Measurements from ENCODE around the gene RNF220. TPM values are rescaled to one million over a fixed set of nuclear protein-coding genes. Genes with fewer than 3 reads are reported as not detected.

RNF220 gene
- total RNA-seq, result 158 TPM

DNA sequence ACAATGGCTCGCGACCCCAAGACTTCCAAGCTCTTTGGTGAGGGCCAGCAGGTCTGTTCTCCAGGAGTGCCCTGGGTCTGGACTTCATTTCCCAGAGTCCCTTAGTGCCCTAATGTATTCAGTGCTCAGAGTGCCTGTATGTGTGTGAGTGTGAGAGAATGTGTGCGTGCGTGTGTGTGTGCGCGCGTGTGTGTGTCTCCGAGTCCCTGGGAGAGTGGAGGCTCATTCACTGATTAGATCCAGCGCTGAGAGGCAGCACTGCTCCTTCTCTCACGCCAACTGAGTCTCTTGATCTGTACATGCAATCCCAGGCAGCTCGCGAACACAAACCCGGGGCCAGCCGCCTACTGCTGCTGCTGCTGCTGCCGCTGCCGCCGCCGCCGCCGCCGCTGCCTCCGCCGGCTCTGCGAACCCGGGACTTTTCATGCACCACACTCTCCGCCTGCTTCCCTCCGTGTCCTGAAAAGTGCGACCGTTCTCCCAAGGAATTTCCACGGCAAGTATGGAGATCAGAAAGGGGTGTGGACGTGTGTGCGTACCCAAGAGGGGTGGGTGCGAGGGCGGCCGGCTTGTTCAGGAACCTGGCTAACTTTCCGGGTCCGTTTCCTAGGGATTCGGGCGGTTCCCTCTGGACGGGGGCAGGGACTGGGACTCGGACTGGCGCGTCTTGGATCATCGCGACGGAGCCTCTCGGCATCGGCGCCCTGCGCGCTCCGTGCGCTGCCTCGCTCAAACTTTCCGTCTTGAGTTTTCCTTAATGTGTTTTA is at the start of gene RNF220:
RNF220 (plus strand) TSS at position 225 of the 767 bp plus-strand sequence.
- DNase-seq (ENCODE audit: low read depth in 2 of 3, low spot score in 2 of 3), result peak in 2 of 3 donors; percentile 93 to 98

DNA sequence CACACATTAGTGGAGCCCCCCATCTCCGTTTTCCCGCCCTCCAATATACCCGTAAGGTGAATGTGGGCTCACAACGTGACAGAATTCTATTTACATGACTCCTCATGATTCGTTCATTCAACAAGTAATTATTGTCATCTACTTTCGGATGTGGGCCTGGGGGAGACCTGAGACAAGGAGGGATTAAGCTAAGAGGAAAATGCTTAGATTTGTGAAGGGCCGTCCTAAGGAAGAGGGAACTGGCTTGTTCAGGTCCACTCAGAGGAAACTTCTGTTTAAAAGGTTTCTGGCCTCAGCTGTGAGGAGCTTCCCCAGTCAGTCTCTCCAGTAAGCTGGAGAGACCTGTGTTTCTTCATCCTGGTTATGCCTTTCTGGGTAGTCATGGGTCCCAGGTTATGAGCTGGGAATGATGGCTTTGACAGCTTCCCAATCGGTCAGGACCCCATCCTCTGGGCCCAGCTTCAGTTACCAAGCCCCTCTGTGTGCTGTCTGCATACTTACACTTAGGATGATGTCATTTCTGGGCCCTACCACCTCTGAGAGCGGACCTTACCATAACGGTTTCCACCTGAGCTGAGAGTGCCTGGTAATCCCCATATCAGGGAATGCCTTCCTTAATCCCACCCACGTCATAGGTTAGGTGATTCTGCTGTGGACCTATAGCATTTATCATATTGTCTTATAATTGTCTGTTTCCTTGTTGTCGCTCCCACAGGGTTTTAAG is 49.3 kb upstream of the RNF220 start:
- peak in 1 of 3 donors; percentile 1 for DNase-seq (ENCODE audit: low read depth in 2 of 3, low spot score in 2 of 3)

DNA sequence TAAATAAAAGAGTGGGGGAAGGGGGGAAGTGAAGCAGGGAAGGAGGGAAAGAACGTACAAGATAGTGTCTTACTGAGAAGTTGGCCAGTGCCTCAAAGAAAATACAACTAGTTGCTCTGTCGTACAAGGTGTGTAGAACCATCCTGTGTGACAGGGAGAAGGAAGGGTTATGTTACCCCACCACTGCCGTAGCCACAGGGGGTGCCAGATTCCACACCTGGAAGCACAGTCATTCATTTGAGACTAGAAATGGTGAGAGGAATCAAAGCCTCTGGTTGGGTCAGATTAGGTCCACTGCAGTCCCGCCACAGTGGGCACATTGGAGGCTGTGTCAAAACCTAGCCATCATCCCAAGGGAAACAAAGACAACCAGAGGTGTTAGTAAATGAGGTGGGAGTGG is 47.3 kb upstream of the RNF220 start:
- no peak for DNase-seq (ENCODE audit: low read depth in 2 of 3, low spot score in 2 of 3)

DNA sequence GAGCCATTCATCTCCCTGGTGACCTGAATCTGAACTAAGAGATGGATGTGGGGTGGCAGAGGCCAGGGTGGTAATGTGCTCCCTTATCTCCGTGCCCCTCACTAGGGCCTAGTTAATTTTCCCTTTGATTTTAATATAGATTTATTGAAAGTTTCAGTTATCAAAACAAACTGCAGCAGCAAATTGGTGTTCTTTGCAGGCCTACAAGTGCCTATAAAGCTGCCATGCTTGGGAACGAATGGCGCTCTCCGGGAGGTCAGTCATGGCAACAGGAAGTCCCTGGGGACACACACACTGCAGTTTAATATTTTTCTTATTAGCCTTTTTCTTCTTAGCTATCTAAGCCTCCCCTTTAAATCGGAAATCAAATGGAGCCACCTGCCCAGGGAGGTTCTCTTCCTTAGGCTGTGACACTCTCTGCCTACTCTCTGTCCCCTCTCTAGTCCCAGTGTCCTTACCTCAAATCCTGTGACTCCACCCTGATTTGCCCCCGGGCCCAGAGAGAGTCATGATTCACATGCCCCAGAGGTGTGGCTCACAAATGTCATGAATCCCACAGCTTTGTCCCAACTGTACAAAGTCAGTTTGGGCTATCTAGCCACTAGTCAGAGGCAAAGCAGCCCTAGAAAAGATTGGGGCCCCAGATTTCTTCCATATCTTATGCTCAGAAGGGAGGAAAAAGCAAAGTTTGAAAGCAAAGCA is 45.7 kb upstream of the RNF220 start:
- no peak for DNase-seq (ENCODE audit: low read depth in 2 of 3, low spot score in 2 of 3)

DNA sequence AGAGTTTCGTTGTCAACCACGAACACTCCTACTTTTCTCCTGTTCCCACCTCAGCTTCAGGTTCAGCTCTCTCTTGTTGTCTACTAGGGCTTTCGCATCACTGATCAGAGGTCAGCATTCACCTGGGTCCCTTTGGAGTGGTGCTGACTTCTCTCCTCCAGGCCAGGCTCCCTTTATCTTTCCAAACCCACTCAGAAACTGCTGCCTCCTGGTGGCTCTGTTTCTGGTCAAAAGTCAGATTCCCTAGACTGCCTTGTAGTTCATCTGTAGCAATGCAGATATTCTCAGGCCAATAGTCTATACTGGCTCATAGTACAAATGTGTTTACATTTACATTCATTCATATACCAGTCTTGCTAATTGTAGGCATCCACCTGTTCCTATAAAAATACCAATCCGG is 43.6 kb upstream of the RNF220 start:
- DNase-seq (ENCODE audit: low read depth in 2 of 3, low spot score in 2 of 3), result peak in 2 of 3 donors; percentile 1 to 24

DNA sequence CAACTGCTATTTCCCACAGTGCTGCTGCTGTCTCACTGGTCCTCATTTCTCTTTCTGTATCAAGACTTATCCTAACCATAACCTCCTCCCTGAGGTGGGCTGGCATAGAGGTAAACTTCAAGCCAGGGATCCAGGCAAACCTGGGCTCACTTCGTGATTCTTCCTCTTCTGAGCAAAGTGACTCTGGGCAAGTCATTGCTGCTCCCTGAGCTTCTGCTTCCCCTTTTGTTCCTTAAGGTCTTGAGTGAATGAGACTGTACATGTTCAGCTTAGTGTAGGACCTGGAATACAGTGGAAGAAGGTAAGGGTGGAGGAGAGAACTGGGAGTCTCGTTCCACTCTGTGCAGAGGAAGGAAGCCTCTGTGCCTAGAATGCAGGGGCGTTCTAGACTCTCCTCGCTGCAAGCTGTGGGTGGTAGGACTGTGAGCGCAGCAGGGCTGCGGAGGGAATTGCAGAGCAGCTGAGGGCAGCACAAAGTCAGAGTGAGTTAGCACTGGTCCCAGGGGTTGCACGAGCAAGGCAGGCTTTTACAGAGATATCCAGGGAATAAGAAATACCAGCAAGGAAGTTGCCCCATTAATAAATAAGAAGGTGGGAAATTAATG is 38.6 kb upstream of the RNF220 start:
- DNase-seq (ENCODE audit: low read depth in 2 of 3, low spot score in 2 of 3), result no peak

DNA sequence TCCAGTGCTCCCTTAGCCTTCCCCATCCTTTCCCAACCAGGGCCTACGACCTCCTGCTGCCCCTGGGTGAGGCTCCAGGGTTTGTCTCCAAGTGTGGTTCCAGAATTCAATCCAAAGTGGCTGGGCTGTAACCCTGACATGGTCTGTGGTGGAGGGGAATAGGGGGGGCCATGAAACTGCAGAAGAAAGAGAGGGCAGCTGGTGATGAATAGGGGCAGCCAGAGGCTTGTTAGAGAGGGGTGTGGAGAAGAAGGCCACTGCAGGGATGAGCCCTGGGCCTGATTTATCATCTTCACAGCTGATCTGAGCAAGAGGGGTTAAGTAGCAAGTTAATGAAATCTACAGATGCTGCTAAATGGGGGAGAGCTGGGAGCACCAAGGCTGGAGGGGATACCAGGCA is 37.1 kb upstream of the RNF220 start:
- no peak for DNase-seq (ENCODE audit: low read depth in 2 of 3, low spot score in 2 of 3)

DNA sequence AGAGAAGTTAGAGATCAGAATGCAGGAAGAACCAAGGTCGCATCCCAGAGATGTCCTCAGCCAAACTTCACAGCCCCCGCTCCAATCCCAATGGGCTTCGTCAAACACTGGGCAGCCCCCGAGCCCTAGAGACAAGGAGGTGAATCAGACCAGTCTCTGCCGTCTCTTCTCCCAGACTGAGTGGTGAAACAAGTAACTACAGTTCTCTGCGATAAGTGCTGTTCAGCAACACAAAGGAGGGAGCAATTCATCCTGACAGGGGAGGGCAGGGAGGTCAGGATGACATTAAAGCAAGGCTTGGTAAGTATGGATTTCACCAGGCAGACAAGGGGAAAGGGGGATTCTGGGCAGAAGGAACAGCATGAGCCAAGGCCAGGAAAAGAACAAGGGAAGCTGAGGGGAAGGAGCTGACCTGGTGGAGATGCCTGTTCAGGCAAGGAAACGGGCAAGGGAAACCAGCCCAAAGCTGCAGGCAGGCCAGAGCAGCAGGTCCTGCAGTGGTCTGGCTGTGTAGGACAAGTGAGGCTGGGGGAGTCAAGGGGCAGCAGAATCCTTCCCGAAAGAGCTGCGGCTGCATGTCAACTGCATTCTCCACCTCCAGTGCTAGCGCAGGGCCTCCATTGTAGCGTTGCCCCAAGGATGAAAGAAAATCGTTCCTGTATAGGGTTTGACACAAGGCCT is 36.4 kb upstream of the RNF220 start:
- no peak for DNase-seq (ENCODE audit: low read depth in 2 of 3, low spot score in 2 of 3)

DNA sequence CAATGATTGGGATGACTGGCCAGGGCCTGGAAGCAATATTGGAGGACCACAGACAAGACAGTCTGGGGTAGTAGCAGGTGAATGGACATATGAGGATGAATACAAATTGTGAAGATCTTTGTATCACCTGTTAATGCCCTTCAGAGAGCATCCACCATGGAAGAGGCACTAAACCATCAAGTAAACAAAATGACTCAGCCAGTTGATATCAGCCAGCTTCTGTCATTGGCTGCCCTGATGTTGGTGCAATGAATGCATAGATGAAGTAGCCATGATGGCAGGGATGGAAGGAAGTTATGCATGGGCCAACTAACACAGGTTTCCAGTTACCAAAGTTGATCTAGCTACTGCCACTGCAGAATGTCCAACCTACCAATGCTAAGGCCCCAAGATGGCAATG is 33.8 kb upstream of the RNF220 start:
- no peak for DNase-seq (ENCODE audit: low read depth in 2 of 3, low spot score in 2 of 3)

DNA sequence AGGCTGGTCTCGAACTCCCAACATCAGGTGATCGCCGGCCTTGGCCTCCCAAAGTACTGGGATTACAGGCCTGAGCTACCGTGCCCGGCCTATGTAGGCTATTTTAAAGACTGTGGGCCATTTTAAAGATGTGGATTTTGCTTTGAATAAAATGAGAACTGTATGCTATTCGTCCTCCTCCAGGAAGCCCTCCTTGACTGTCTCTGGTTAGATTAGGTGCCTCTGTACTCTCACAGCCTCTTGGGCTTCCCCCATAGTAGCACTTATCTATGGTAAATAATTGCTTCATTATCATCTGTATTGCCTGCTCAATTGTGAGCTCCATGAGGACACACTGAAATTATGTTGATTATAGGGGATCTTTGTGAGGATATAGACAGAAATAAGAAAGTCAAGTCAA is 29.5 kb upstream of the RNF220 start:
- no peak for DNase-seq (ENCODE audit: low read depth in 2 of 3, low spot score in 2 of 3)

DNA sequence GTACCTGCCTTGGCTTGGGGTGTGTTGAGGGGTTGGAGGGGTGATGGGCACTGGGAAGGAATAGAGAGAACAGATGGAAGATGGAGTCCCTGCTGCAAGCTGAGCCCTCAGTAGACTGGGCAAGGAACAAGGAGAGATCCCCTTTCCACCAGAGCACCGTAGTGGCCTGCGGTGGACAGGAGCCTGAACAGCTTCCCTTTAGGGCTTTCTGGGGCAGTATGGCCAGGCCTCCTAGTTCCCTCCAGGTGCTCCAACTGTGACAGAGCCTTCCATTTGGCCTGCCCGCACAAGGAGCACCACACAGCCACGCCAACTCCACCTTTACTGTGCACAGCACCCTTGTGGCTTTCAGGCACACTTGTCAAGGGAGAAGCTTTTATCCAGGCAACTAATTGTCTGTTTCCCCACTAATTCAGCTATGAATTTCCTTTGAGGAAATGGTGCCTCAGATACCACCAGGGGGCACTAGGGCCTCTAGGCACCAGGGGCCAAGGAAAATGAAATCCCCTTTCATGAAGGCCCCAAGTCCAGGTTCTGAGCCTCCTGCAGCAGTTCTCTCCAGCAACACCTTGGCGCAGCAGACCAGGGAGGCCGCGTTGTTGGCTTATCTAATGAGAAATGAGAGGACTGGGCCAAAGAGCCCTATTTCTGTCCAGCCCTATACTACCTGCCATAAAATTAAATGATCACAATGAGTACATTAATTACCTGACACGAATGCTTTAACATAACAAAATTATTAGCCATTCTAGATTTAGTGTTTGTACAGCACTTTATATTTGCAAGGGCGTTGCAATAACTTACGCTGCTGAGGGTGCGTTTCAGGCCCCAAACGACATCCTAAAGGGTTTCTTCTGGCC is 26.9 kb upstream of the RNF220 start:
- DNase-seq (ENCODE audit: low read depth in 2 of 3, low spot score in 2 of 3), result peak in 2 of 3 donors; percentile 72 to 86

DNA sequence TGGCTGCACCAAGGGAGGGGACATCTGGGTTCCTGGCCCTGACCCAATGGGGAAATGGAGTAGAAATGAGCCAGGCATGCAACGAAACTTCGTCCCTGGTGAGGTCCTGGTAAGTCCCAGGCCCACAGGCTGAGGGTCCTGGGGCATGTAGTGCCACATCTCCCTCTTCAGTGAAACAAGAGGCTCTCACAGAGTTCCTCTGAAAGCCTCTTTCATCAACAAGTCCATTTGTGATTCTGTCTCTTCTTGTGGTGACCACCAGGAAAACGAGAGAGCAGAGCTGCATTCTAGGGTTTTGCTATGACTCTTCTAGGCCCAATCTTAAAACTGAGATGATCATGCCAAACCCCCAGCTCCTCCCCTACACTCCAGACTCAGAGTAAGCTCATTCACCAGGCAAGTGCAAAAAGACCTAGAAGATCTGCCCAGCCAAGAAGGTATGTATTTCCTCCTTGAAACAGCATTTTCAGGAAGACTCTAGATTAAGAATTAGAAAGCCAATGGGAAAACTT is 24.3 kb upstream of the RNF220 start:
- DNase-seq (ENCODE audit: low read depth in 2 of 3, low spot score in 2 of 3), result no peak

DNA sequence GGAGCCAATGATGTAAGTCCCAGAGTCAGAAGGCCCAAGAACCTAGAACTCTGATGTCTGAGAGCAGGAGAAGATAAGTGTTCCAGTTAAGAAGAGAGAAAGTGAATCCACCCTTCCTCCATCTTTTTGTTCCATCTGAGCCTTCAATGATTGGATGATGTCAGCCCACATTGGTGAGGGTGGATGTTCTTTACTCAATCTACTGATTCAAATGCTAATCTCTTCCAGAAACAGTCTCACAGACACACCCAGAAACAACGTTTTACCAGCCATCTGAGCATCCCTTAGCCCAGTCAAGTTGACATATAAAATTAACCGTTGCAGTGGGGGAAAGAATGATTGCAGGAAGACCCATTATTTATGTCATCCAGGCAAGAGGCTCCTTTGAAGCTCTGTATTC is 16.5 kb upstream of the RNF220 start:
- no peak for DNase-seq (ENCODE audit: low read depth in 2 of 3, low spot score in 2 of 3)

DNA sequence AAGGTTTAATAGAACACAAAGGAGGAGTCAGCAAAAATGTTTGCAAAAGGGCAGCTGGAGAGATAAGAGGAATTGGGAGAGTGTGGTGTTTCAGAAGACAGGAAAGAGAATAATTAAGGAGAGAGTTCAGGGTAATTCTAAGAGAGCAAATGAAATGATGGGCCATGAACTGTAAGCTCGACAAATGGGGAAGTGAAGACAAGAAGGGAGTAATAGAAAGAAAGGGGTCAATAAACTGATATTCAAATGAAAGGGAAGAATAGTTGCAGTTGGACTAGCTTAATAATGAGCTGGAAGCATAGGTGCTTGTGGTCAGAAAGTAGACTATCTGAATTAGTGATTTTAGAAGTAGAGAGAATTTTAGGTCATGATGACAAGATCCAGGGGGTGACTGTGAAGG is 15.6 kb upstream of the RNF220 start:
- DNase-seq (ENCODE audit: low read depth in 2 of 3, low spot score in 2 of 3), result no peak

DNA sequence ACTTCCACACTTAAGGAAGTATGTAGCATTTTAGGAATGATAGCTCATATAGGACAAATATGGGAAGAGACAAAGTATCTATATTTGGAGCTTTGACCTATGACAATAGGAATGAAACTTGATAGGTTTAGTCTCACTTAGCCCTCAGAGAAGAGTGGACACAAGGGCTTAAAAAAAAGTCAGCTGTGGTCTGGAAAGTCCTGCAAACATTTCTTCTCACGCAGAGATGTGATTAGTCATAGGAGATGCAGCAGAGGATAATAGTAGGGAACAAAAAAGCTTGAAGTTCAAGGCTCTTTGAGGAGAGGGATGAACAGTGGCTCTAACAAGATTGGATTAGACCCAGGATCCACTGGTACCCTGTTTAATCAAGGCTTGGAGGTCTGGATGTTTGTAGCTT is 14.8 kb upstream of the RNF220 start:
- DNase-seq (ENCODE audit: low read depth in 2 of 3, low spot score in 2 of 3), result no peak

DNA sequence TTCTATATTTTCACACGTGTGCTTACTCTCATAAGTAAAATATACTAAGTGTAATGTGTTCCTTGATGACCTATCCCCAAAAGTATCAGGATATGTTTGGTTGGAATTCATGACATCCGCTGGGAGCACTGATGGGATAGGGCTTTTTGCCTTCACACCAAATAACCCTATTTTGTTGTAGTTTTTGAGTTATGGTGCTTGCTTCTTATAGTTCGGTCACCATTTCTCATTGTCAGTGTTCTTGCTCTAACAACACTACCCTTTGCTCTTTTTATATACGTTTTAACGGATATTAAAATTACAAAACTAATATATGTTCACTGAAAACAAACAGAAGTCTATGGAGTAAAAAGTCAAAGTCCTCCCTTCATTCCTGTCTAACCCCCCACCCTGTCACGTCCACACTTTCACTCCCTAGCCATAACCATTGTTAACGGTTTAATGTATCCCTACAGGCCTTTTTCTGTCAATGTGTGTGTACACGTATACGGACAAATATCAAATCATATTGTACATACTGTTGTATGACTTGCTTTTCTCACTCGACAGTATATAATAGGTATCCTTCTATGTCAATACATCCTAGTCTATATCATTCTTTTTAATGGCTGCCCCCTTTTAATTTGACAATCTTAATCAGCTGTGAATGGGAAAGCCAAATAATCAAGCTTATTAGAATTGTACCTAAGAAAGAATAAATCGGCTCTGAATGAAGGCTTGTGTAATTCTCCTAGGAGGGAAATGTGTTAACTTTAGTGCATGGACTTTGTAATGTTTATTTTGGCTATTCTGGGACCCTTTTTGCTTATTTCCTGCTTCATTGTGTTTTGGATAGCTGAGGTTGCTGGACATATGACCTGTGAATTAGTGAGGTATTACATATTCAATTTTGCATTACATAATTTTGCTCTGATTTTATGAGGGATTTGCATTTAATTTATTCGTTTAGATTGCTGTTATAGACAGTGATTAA is 3.5 kb upstream of the RNF220 start:
- no peak for DNase-seq (ENCODE audit: low read depth in 2 of 3, low spot score in 2 of 3)

DNA sequence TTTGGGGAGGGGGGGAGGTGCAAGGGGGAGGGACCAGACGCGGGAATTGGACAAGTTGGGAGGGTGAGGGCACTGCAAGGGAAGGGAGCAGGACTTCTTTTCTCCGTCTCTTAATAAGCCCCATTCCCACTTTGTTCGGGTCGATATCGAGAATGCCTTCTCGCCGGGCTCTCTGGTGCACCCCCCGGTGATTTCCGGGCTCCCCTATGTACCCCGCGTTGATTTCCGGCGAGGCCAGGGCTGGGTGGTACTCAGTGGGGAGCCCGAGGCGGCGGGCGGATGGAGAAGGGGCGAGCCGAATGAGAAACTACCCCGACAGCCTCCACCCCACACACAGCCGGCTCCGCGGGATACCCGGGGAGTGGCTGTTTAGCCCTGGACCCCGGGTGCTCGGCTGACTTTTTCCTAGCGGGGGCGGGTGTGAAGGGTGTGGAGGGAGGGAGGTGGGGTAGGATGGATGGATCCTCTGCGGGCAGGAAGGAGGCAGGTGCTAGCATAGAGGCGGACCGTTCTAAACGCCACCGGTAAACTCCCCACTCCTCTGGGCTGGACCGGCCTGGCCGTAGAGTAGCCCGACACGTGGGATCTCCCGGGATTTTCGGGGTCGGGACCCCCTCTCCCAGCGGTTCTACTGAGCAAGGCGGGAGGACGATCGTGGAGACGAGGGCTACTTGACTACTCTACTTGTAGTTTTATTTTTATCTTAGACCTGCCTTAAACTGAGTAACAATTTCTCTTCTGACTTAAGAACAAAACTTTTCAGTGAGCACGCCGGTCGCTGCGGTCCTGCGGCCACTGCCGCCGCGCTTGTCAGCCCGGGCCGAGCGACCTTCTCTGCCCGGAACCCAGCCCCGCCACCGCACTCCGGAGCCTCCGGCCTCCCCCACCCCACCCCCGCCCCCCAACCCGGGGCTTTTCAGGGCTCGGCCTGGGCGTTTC is 1.0 kb downstream of the RNF220 start:
- DNase-seq (ENCODE audit: low read depth in 2 of 3, low spot score in 2 of 3), result peak in 1 of 3 donors; percentile 69

All from hematopoietic multipotent progenitor cell (in vitro differentiated cells).